Measurements from ENCODE around the gene VWA8. TPM values are rescaled to one million over a fixed set of nuclear protein-coding genes. Genes with fewer than 3 reads are reported as not detected.
A peak's percentile ranks its signal among the peaks of the same experiment; 100 is the strongest.

Gene VWA8
- total RNA-seq, 1 experiment from 2014 or later: 22.6 TPM

- Histone ChIP-seq H3K4me2 (ENCODE audit: low read length) (no peak overlapping the region), H3K27ac (ENCODE audit: low read depth, low read length) (no peak overlapping the region), H3K36me3 (ENCODE audit: control insufficient read depth in 1 of 2, insufficient read depth in 2 of 2, low read length in 2 of 2) (no peaks in the 10 kb centered on the region), H3K9ac (ENCODE audit: low read length) (no peak overlapping the region), H3K9me3 (ENCODE audit: control insufficient read depth in 1 of 2, insufficient read depth in 1 of 2, low read depth in 1 of 2, low read length in 2 of 2) (no peaks in the 10 kb centered on the region), H4K20me1 (ENCODE audit: insufficient read depth) (no peaks in the 10 kb centered on the region), H3K79me2 (ENCODE audit: insufficient read depth, low read length) (peaks cover 77% of the 10 kb centered on the region), H2AFZ (ENCODE audit: low read depth, low read length, poor library complexity, severe bottlenecking) (no peak overlapping the region), H3K4me1 (ENCODE audit: control insufficient read depth in 1 of 2, insufficient read depth in 2 of 2, low read length in 2 of 2) (no peaks in the 10 kb centered on the region), H3K4me3 (replicated peaks in 1 of 2; ENCODE audit: low read depth in 1 of 2, low read length in 2 of 2) (no peak overlapping the region), H3K27me3 (ENCODE audit: insufficient read depth, low read length) (no peaks in the 10 kb centered on the region), H3K9me2 (ENCODE audit: insufficient read depth) (no peaks in the 10 kb centered on the region)
- ATAC-seq (peak; percentile 93), DNase-seq (ENCODE audit: low read depth, low spot score) (no peak)
- intact Hi-C loops (cut with micrococcal nuclease): no loop called here
- no TSS peak for BruUV-seq (replicated peaks)
- RAD21 ChIA-PET (ENCODE audit: low non-redundant PET in 1 of 2, low total read pairs in 2 of 2, uncharacterized antibody in 2 of 2, unreplicated experiment in 2 of 2): no interaction called here
- POLR2A ChIA-PET: no interaction called here
- TF ChIP-seq ATF3 (IDR thresholded peaks at IDR 0.05) (no peak), ZFX (IDR thresholded peaks at IDR 0.05) (no peak), POLR2A (IDR thresholded peaks at IDR 0.05; ENCODE audit: borderline replicate concordance, extremely low read depth, insufficient read depth, insufficient read length) (no peak), CTCF (IDR thresholded peaks at IDR 0.05 in 2 of 3, conservative IDR thresholded peaks at IDR 0.05 in 1 of 3; ENCODE audit: borderline replicate concordance in 1 of 3, insufficient read depth in 1 of 3, low read depth in 2 of 3, low read length in 2 of 3) (peak in 2 of 3 experiments; percentile 30 to 33; a peak in 3 of 6 replicates), ZNF274 (IDR thresholded peaks at IDR 0.05; ENCODE audit: low read depth, low read length) (no peak), RAD21 (IDR thresholded peaks at IDR 0.05; ENCODE audit: low read depth) (peak; percentile 30; the same call in 1 of the 2 replicates), SP1 (IDR thresholded peaks at IDR 0.05; ENCODE audit: low read depth) (no peak)
- CTCF ChIA-PET: interaction anchor here (1.5 to 2.2 kb wide), 2 partner anchors 9 to 11 kb away, joined by 3 to 8 read pairs; no protein-coding TSS in a partner anchor
Observed at GRCh38 chr13:41942462-41943094, 18.3 kb downstream of the VWA8 start.

GRCh38 chr13:41941174-41941573, 19.7 kb downstream of the VWA8 start:
- H3K4me3 ChIP-seq (replicated peaks in 1 of 2; ENCODE audit: low read depth in 1 of 2, low read length in 2 of 2): no peak overlapping the region
- ATAC-seq (no peak), DNase-seq (ENCODE audit: low read depth, low spot score) (no peak)
- H3K36me3 ChIP-seq (ENCODE audit: control insufficient read depth in 1 of 2, insufficient read depth in 2 of 2, low read length in 2 of 2): no peaks in the 10 kb centered on the region
- no TSS peak for BruUV-seq (replicated peaks)
- CTCF ChIA-PET: no interaction called here
- H3K27ac ChIP-seq (ENCODE audit: low read depth, low read length): no peak overlapping the region
- H3K4me1 ChIP-seq (ENCODE audit: control insufficient read depth in 1 of 2, insufficient read depth in 2 of 2, low read length in 2 of 2): no peaks in the 10 kb centered on the region
- no peaks in the 10 kb centered on the region for H3K9me3 ChIP-seq (ENCODE audit: control insufficient read depth in 1 of 2, insufficient read depth in 1 of 2, low read depth in 1 of 2, low read length in 2 of 2)
- H2AFZ ChIP-seq (ENCODE audit: low read depth, low read length, poor library complexity, severe bottlenecking): no peak overlapping the region
- TF ChIP-seq POLR2AphosphoS5 (IDR thresholded peaks at IDR 0.05; ENCODE audit: low read depth, low read length) (no peak), FOSL1 (IDR thresholded peaks at IDR 0.05; ENCODE audit: low read depth) (no peak), ZNF274 (IDR thresholded peaks at IDR 0.05; ENCODE audit: low read depth, low read length) (no peak), ATF3 (IDR thresholded peaks at IDR 0.05) (no peak), TCF7L2 (IDR thresholded peaks at IDR 0.05; ENCODE audit: borderline replicate concordance, extremely low read depth, insufficient read depth, insufficient read length) (no peak), SRF (IDR thresholded peaks at IDR 0.05; ENCODE audit: low read depth) (no peak), ZFX (IDR thresholded peaks at IDR 0.05) (no peak)
- RAD21 ChIA-PET (ENCODE audit: low non-redundant PET in 1 of 2, low total read pairs in 2 of 2, uncharacterized antibody in 2 of 2, unreplicated experiment in 2 of 2): no interaction called here
- H4K20me1 ChIP-seq (ENCODE audit: insufficient read depth): no peaks in the 10 kb centered on the region
- no peak overlapping the region for H3K9ac ChIP-seq (ENCODE audit: low read length)
- POLR2A ChIA-PET: no interaction called here
- H3K9me2 ChIP-seq (ENCODE audit: insufficient read depth): no peaks in the 10 kb centered on the region
- H3K27me3 ChIP-seq (ENCODE audit: insufficient read depth, low read length): no peaks in the 10 kb centered on the region
- no peak overlapping the region for H3K4me2 ChIP-seq (ENCODE audit: low read length)
- intact Hi-C loops (cut with micrococcal nuclease): no loop called here
- H3K79me2 ChIP-seq (ENCODE audit: insufficient read depth, low read length): peaks cover 73% of the 10 kb centered on the region

All from HCT116 (cell line).